HG02588 (cell line): ENCODE data around the gene RASSF8.

ENCODE experiments used
- ATAC-seq: cut with Tn5 transposase; IDR thresholded peaks from one replicate; pipeline ENCODE4 v1.9.1; 2021; ENCODE audit warnings: mild to moderate bottlenecking, moderate library complexity; ENCODE audit not compliant: unreplicated experiment

RASSF8 gene

DNA sequence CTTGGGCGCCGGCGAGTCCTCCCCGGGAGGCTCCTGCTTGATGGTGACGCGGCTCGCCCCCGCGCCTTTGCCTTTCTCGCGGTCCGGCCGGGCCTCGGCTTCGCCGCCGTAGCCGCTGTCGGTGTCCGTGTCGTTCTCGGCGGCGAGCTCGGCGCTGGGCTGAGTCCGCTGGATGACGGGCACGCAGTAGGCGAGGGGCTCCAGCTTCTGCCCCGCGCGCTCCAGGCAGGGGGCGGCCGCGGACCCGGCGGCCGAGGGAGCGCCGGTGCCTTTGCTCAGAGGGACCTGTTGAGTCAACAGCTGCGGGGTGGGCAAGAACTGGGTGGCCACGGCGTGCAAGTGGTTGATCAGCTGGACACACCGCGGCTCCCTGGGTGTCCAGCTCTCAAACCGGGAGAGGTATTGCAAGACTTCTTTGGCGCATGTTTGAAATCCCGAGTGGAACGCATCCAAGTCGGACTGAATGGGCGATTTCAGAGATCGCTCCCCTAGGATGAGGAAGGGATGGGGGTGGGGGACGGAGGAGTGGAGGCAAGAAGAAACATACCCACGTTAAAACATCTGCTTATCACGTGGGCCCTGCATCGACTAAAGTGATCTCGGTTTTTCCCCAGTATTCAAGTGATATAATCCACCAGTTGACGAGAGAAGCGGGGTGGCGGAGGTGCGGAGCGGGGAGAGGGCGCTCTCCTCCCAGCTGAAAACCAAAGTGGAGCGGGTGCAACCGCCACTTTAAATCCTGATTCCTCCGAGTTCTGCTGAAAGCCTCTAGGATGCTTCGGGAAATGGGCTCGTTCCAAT lies 164.4 kb downstream of the RASSF8 start:
- ATAC-seq: peak; percentile 16

DNA sequence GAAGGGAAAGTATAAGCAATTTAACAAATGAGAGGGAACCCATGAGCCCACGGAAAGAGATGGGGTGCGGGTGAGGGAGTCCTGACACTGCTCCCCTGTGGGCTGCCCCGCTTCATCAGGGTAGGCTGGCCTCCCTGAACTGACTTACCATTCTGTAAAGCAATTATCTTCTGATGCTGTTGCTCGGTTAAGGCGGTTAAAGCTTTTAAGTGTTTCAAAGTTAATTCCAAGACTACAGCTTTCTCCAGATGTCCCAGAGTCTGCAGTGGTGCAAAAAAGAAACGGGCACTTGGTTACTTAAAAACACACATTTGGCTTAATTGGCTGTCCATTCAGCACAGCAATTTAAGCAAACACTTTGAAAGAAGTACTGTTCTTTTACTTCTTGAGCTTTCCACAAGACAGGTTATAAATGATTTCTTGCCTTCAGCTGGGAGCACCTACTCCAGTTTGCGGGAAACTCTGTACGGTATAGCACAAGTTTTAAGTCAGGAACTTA lies 165.0 kb downstream of the RASSF8 start:
- no peak for ATAC-seq

DNA sequence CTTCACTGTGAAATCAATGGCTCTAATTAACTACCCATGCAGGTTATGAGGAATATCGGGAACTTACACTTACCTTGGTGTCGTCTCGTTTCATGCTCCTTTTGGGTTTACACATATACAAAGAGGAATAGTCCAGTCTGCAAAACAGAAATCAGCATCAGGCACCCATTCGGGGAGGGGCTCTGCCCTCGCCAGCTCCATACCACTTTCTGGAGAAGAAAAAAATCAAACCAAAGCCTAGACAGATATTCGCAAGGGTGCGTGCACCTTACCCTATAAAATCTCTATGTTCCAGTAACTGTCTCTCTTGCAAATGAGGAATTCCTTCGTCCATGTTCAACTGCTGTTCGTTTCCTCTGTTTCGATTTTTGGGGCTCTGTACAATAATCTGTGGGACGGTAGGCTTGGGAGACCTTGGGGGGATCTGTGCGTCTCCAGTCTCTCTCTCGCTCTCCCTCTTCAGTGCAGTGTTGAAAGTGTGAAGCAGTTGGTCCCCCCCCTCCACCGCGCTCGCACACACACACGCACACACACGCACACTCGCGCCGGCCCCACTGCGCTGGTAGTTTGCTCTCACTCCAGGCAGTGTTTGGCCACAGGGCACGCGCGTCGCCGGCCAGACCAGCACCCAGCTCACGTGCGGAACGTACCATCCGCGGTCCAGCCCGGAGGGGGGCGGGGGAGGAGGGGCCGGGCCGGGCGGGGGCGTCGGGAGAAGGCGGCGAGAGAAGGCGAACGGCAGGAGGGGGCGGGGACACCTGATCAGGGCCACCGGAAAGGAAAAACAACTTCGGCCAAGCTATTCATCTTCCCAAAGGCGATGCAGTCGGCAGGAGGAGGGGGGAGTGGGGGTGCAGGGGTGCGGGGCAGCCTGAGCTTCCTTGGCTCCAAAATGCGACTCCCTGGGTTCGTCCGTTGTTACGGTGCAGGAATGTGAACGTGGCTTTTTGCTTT lies 166.2 kb downstream of the RASSF8 start, which contains the start of gene BHLHE41:
TSS of gene BHLHE41 (minus strand) at position 592 of the 954 bp plus-strand sequence. CDS start at position 334, 258 bp downstream.
- no peak for ATAC-seq

DNA sequence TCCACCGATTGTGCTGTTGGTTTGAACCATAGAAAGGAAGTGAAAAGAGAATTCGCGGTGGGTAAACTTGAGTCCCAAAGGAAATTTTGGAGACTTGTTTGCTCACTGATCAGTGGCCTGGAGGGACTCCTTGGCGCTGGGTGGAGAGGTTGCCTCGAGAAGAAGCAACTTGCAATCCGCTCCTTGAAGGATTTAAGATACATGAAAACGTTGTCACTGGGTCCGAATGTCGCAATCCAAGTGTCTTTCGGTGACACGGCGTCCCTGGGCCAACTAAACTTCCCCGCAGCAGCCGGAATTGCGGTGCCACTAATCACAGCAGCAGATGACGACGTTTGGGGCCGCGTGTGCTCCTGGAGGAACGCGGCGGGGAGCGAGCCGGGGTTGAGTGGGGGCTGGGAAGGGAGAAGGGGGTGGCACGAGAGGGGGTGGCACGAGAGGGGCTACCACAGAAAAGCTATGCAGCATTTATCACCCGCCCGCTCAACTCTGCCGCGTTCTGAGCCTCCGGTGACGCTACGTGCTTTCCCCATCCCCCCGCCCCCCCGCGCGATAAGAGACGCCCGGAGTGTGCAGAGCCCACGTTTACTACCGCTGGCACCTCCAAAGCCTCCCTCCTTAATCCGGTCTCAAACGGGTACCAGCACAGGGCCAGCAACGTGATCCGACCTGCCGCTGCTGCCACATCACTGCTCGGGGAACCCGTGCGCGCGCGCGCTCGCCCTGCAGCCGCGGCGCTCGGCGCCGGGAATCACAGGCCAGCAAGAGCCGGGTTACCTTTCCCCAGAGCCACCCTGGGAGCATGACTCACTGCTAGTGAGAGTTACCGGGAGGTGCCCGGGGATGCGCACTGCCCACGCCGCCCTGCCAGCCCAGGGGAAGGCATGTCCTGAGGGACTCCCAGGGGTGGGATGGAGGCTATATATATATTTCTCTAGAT lies 167.2 kb downstream of the RASSF8 start:
- ATAC-seq: peak; percentile 36

DNA sequence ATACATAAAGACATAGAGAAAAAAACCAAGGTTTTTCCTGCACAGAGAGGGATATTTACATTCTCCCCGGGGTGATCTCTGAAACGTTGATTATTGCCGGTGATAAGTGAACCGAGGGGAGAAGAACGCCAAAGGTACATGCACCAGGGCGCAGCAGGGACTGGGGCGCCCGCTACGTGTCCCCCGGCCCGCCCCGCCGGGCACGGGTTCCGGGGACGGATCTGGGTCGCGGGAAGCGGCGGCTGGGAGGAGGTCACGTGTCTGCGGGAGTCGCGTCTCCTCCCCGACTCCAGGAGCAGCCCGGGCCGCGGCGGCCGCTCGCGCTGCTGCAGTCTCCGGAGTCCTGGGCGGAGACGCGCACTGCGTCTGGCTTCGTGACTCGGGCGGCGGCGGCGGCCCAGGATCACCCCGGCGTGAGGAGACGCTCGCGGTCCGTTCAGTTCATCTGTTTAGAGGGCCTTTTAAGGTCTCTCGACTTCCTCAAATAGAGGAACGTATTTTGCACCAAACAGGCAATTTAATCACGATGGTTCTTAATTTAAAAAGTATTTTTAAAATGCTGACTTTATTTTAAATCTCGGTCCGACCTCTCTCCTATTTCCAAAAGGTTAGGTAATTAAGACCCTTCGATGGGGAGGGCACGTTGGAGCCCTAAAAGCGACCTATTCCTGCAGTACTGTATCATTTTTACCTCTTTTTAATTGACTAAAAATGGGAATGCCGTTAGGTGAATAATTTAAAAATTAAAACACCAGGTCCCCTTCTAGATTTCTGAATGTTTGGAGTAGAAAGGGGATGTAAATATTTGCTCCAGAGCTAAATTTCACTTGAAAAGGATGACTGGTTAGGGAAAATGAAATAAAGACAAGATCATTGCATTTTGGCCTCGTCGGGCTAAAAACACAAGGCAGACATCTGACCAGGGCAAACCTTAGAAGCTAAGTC lies 168.1 kb downstream of the RASSF8 start:
- peak; percentile 40 for ATAC-seq

DNA sequence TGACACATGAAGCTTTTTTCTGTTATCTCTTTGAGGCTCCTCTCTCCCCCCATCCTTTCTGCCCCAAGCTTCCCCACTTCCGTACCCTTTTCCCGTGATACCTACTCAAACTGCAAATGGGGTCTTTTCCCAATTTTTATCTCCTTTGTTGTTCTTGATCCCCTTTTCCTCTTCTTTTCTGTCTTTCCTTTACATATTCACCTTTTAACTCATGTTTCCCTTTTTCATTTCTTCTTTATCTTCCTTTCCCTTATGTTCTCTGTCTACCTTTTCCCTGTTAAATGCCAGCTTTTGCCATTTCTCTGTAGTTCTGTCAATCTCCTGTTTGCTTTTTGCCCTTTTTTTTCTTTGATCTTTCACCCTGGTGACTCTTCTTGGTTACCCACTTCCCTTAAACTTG lies 168.9 kb downstream of the RASSF8 start:
- ATAC-seq: no peak

DNA sequence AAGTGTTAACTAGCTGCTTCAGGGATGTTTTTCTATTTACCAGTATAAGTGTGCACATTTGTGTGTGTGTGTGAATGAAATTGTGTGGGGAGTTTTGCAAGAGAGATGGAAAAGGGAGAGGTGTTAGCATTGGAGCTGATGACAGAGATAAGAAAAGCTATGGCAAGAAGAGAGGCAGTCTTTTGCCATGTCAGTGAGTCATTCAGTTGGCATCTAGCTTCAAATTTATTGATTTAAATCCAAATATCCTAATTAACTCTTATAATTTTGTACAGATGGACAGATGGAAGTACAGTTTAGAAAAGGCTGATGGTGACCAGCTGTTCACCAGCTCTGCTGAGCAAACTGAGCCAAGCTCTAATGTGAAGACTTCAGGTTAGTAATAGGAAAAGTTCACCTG lies 169.7 kb downstream of the RASSF8 start:
- no peak for ATAC-seq
